Breast epithelium (tissue), 3 donors: ENCODE results near the gene BICD1.
"Not testable (repeated sequence)": the region's sequence is repeated elsewhere in the genome, so short reads cannot be mapped to it uniquely, and the experiment has no call there.

ENCODE experiments used
- POLR2A ChIP-seq: fragments of 450-650 bp; IDR thresholded peaks from one replicate; pipeline ENCODE4 v1.6.1; 2016; ENCODE audit warnings: antibody characterized with exemption, mild to moderate bottlenecking, moderate library complexity
- TF ChIP-seq, protein P1 (sequence below), 3 donors: fragments of 450-650 bp; IDR thresholded peaks; one replicate each; pipeline ENCODE4 v1.5.1; 2016 to 2017; ENCODE audit warnings: antibody characterized with exemption in 3 of 3, mild to moderate bottlenecking in 3 of 3, moderate library complexity in 3 of 3

DNA sequence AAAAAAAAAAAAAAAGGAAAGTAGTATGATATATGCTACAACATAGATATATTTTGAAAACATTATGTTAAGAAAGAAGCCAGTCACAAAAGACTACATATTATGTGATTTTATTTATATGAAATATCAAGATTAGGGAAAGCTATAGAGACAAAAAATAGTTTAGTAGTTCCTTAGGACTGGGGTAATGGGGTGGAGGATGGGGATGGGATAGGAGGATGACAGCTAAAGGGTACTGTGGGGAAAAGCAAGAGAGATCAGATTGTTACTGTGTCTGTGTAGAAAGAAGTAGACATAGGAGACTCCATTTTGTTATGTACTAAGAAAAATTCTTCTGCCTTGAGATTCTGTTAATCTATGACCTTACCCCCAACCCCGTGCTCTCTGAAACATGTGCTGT, 7.4 kb upstream of the BICD1 start:
- TF ChIP-seq, protein P1, sequence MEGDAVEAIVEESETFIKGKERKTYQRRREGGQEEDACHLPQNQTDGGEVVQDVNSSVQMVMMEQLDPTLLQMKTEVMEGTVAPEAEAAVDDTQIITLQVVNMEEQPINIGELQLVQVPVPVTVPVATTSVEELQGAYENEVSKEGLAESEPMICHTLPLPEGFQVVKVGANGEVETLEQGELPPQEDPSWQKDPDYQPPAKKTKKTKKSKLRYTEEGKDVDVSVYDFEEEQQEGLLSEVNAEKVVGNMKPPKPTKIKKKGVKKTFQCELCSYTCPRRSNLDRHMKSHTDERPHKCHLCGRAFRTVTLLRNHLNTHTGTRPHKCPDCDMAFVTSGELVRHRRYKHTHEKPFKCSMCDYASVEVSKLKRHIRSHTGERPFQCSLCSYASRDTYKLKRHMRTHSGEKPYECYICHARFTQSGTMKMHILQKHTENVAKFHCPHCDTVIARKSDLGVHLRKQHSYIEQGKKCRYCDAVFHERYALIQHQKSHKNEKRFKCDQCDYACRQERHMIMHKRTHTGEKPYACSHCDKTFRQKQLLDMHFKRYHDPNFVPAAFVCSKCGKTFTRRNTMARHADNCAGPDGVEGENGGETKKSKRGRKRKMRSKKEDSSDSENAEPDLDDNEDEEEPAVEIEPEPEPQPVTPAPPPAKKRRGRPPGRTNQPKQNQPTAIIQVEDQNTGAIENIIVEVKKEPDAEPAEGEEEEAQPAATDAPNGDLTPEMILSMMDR (IDR thresholded peaks at IDR 0.05) = not testable (repeated sequence)
- TF ChIP-seq POLR2A = not testable (repeated sequence)
